Measurements from ENCODE around the gene CCDC91. TPM values are rescaled to one million over a fixed set of nuclear protein-coding genes. Genes with fewer than 3 reads are reported as not detected.

CCDC91 gene
- total and polyA plus RNA-seq, 2 of the 4 experiments (the other 2 are of a cell fraction): 8.6 to 14.7 TPM

- H3K36me3 ChIP-seq (ENCODE audit: control insufficient read depth, insufficient read depth, low read length): no peaks in the 10 kb centered on the region
- H2BK15ac ChIP-seq (ENCODE audit: low read depth, low read length): peak overlapping the region; percentile 66; the same call in 1 of the 3 replicates
- intact Hi-C loops (cut with micrococcal nuclease): no loop called here
- no peak overlapping the region for H3K4me2 ChIP-seq (ENCODE audit: low read depth, low read length)
- no peak for DNase-seq
- H2AK5ac ChIP-seq (ENCODE audit: low read depth, low read length): peak overlapping the region; percentile 24
- POLR2A ChIA-PET (ENCODE audit: unreplicated experiment): no interaction called here
- H2BK120ac ChIP-seq (ENCODE audit: low read depth, low read length): peak overlapping the region; percentile 69
- H3K4me1 ChIP-seq (ENCODE audit: control insufficient read depth, insufficient read depth, low read length): peaks cover 10% of the 10 kb centered on the region
- H3K23ac ChIP-seq (ENCODE audit: low read depth, low read length): peak overlapping the region; percentile 41; the same call in 1 of the 2 replicates
- H3K27ac ChIP-seq (ENCODE audit: insufficient read depth, low read length): peak overlapping the region; percentile 12; the same call in 1 of the 2 replicates
- H4K5ac ChIP-seq (ENCODE audit: low read depth, low read length): peak overlapping the region; percentile 22
- peak overlapping the region in 1 of 2 experiments; percentile 36; a peak in 1 of 4 replicates for H4K8ac ChIP-seq (ENCODE audit: low read depth in 2 of 2, low read length in 2 of 2)
- no peaks in the 10 kb centered on the region for H3K27me3 ChIP-seq (ENCODE audit: control insufficient read depth, insufficient read depth, low read length)
- no peak overlapping the region for H3K56ac ChIP-seq (ENCODE audit: extremely low read depth, insufficient read depth, low read length)
- H3K9me3 ChIP-seq (ENCODE audit: control insufficient read depth, insufficient read depth, low read length): no peaks in the 10 kb centered on the region
- CTCF ChIA-PET: interaction anchor here (1.5 kb wide), 1 partner anchor 10 kb away, joined by 3 read pairs; no protein-coding TSS in a partner anchor
- peak overlapping the region; percentile 60; the same call in 1 of the 2 replicates for H4K91ac ChIP-seq (ENCODE audit: insufficient read depth, low read depth, low read length)
- peak overlapping the region; percentile 70 for H2BK5ac ChIP-seq (ENCODE audit: low read depth, low read length, poor library complexity, severe bottlenecking)
- TF ChIP-seq CHD1 (IDR thresholded peaks at IDR 0.05; ENCODE audit: low read depth, low read length) (no peak), USF2 (IDR thresholded peaks at IDR 0.05; ENCODE audit: low read depth, low read length) (no peak), POLR2A (IDR thresholded peaks at IDR 0.05; ENCODE audit: low read depth, low read length) (no peak), RFX5 (IDR thresholded peaks at IDR 0.05; ENCODE audit: low read depth, low read length) (no peak), RCOR1 (IDR thresholded peaks at IDR 0.05; ENCODE audit: insufficient replicate concordance, low read length) (no peak), RAD21 (IDR thresholded peaks at IDR 0.05; ENCODE audit: low read length) (no peak), CEBPB (IDR thresholded peaks at IDR 0.05; ENCODE audit: low read depth, low read length) (no peak)
- peak overlapping the region; percentile 57 for H2BK20ac ChIP-seq (ENCODE audit: low read depth, low read length)
- no peak overlapping the region for H3K9ac ChIP-seq (ENCODE audit: low read depth, low read length)
- WGBS, 2 experiments (ENCODE audit: extremely low coverage in 2 of 2, insufficient read length in 1 of 2): no CpG with 5 or more reads among the region's 3 CpGs
- H2AK9ac ChIP-seq (replicated peaks; ENCODE audit: low read depth, low read length, poor library complexity): no peak overlapping the region
- no peaks in the 10 kb centered on the region for H4K20me1 ChIP-seq (ENCODE audit: insufficient read depth, low read length)
- dilution Hi-C loops (cut with HindIII; ENCODE audit: low sequenced_read_pairs, unreplicated experiment): no loop called here
- H3K9me1 ChIP-seq (ENCODE audit: insufficient read depth, low read length): 0 out of 2 replicates have a peak, but pooled peaks cover 4% of the 10 kb centered on the region
- in situ Hi-C loops (cut with MboI; ENCODE audit: low sequenced_read_pairs): no loop called here
- no peaks in the 10 kb centered on the region for H3K79me1 ChIP-seq (ENCODE audit: low read depth in 1 of 2, low read length in 2 of 2)
- peak overlapping the region; percentile 53 for H3K4ac ChIP-seq (ENCODE audit: low read depth, low read length)
- no peak overlapping the region for H2AFZ ChIP-seq (replicated peaks; ENCODE audit: low read length, poor library complexity)
- no peak overlapping the region for H3K4me3 ChIP-seq (ENCODE audit: insufficient read depth, low read depth, low read length)
- H3K14ac ChIP-seq (replicated peaks; ENCODE audit: low read depth, low read length): peak overlapping the region; percentile 35
- ATAC-seq (ENCODE audit: low read depth): no peak
- BruUV-seq (replicated peaks): no TSS peak
- H3K18ac ChIP-seq (ENCODE audit: low read depth, low read length): peak overlapping the region; percentile 82
Observed at GRCh38 chr12:28507867-28508266, 317.6 kb downstream of the CCDC91 start.

All from IMR-90 (cell line).